Measurements from ENCODE around the gene ANKRD11. TPM values are rescaled to one million over a fixed set of nuclear protein-coding genes. Genes with fewer than 3 reads are reported as not detected.
"Not testable (repeated sequence)": the region's sequence is repeated elsewhere in the genome, so short reads cannot be mapped to it uniquely, and the experiment has no call there.

The ANKRD11 gene
- polyA plus RNA-seq, 1 donor, result 105 TPM

GRCh38 chr16:89316701-89317100 is 173.7 kb downstream of the ANKRD11 start:
- DNase-seq, result no peak

GRCh38 chr16:89315791-89316581 is 174.4 kb downstream of the ANKRD11 start:
- no peak for DNase-seq

DNA sequence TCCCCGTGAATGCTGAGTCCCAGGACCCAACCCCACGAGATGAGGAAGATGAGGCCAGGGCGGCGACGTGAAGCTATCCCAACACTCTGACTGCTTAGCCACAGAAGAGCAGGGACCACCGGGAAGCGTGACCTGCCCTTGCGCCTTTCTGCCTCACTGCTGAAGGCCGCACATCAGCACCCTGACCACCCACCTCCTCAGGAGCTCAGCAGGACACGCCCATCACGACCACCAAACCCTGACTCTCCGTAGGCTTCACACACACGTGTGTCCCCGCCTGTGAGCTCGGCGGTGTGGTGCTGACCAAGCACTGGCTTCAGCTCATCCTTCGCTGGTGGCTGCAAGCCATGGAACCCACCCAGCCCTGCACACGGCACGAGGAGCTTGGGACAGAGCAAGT is 175.1 kb downstream of the ANKRD11 start:
- DNase-seq, result no peak

DNA sequence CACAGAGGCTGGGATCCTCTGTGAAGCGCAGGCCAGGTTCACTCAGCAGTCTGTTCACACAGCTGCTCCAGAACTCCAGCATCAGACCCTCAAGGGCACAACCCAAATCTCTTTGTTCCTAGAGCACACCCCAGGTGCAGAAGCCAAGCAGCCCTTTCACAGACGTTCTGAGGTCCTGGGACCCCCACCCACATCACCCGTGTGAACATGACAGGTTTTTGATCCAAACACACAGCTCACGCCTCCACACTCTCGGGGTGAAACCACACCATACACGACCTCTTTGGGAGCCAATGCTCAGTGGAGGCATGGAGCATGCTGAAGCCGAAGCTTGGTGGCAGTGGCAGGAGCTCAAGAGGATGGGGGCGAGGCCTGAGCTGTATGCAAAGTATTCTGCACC is 175.5 kb downstream of the ANKRD11 start:
- DNase-seq, result no peak

- DNase-seq, result no peak
These were observed 176.0 kb downstream of the ANKRD11 start for GRCh38 chr16:89314357-89314756.

GRCh38 chr16:89313583-89313982 is 176.8 kb downstream of the ANKRD11 start:
- no peak for DNase-seq

DNA sequence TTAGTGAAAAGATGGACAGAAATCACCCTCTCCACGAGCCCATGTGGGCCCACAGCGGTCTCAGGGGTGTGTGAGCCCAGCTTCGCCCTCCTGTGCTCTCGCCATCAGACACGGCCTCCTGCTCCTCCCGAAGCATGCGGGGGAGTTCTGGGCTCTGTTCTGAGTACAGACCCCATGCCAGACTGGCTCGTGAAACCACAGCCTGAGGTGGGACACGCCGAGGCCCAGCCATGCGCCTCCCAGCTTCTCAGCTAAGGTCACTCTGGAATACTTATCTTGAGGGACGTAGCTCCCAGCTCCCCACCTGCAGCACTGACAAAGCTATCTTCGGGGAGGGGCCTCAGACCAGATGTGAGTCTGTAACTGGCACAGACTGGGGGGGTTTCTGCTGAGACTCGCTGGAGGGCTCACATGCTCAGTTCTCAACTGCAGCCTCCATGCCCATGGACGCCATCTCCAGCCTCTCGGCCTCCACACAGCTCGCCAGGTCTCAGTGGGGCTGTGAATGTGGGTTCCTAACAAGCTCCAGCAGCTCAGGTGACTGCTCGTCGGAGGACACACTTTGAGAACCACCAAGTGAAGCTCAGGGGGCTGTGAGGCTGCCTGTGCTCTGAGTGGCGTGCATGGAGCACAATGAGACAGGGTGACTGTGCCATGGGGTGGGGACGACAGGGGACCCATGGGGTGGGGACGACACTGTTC is 177.6 kb downstream of the ANKRD11 start:
- no peak for DNase-seq

- DNase-seq, result no peak
These were observed 178.2 kb downstream of the ANKRD11 start for GRCh38 chr16:89312194-89312593.

DNA sequence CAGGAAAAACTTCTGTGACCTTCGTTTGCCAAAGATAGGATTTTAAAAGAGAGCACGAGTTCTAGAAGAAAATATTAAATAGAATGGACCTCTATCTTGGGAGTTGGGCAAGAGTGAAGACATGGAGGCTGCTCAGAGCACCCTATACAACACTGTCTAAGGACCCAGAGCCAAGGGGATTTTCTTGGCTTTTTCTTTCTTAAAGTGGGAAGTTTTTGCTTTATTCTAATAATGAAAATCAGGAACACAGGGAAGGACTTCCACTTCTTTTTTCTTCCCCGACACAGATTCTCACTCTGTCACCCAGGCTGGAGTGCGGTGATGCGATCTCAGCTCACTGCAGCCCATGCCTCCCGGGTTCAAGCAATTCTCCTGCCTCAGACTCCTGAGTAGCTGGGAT is 178.7 kb downstream of the ANKRD11 start:
- no peak for DNase-seq

DNA sequence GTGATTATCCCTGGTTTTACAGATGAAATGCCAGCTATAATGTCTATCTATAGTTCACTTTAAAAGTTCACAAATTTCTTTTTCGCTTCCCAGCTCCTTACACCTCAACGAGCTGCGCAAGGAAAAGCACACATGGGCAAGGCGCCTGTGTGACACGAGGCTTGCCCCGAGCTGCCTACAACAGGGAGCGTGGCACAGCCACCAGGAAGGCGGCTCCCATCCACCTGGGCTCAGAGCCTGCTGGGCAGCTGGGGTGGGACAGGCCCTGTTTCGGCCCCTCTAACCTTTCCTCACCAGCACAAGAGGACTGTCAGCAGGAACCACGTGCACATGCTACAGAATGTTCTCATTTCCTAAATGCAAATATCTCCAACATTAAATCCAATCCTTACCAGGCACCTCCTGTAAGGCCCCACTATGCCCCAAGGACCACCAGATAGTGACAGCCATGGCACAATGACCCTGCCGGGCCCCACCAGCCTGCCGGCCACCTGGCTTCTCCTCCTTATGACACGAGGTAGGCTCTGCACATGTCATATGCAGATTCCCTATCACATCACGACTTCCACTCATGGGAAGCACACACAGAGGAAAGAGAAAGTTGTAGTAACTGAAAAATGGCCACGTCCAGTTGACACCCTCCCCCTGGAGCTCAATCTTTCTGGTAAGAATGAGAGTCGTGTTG is 180.8 kb downstream of the ANKRD11 start:
- no peak for DNase-seq

DNA sequence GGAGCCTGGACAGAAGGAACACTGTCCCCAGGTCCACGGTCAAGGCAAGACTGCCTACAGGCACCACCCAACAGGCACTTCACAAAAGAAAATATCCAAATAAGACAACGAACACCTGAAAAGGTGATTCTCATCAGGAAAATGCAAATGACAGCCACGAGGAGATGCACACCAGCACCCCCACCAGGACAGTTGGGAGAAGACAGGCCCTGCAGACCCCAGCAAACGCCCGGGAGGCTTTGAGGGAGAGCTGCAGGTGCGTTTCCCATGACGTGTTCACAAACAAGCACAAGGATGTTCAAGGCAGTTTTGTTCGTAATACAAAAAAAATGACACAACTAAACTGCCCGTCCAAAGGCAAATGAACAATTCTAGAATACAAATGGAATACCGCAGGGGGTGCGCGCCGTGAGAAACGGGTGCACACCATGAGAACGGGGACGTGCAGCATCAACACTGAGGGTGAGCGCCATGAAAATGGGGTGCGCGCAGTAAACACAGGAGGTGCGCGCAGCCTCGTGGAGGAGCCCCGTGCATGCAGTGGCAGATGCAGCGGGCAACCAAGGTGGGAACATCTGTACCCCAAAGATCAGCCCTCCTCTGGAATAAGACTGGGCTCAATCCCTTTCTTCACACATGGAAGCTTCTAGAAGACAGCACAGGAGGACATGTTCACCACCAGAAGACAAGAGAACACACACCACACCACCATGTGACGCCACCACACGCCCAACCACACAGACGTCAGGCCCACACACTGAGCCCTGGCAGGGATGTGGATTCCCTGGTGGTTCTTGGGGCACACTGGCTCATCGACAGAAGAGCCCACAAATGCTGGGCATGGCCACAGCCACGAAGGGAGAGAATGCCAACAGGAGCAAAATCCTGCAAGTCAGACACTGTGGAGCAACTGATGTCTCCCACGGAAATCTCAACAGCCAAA is 181.7 kb downstream of the ANKRD11 start:
- no peak for DNase-seq

DNA sequence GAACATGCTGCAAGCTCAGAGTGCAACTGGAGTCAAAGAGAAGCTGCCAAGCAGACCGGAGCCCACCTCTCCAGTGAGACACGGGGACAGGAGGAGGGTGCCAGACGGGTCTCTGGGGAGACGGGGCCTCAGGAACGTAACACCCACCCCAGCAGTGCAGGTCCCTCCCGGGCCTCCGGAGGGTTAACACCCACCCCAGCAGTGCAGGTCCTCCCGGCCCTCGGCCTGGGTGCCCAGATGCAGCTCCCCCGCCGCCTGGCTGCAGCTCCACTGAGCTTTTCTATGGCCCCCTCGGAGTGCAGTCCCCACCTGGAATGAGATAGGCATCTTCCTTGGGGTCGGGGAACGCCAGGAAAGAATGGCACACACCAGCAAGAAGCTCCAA is 182.9 kb downstream of the ANKRD11 start:
- no peak for DNase-seq

DNA sequence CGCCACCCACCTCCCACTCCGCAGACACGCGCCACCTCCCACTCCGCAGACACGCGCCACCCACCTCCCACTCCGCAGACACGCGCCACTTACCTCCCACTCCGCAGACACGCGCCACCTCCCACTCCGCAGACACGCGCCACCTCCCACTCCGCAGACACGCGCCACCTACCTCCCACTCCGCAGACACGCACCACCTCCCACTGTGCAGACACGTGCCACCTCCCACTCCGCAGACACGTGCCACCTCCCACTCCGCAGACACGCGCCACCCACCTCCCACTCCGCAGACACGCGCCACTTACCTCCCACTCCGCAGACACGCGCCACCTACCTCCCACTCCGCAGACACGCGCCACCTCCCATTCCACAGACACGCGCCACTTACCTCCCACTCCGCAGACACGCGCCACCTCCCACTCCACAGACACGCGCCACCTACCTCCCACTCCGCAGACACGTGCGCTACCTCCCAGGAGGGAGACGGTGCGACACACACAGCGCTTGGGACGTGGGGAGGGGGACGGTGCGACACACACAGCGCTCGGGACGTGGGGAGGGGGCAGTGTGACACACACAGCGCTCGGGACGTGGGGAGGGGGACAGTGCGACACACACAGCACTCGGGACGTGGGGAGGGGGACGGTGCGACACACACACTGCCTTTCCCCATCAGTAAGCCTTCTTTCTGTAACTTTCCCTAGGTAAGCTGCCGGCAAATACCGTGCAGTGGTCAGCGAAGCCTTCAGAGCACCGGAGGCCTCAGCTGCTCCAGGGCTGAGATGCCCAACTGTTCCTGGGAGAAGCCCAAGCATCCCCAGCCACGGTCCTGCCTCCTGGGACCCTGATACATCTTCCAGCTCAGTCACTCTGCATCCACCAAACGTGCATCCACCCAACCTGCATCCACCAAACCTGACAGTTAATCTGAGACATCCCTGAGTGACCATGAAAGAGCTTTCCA is 183.6 kb downstream of the ANKRD11 start:
- DNase-seq, result not testable (repeated sequence)

DNA sequence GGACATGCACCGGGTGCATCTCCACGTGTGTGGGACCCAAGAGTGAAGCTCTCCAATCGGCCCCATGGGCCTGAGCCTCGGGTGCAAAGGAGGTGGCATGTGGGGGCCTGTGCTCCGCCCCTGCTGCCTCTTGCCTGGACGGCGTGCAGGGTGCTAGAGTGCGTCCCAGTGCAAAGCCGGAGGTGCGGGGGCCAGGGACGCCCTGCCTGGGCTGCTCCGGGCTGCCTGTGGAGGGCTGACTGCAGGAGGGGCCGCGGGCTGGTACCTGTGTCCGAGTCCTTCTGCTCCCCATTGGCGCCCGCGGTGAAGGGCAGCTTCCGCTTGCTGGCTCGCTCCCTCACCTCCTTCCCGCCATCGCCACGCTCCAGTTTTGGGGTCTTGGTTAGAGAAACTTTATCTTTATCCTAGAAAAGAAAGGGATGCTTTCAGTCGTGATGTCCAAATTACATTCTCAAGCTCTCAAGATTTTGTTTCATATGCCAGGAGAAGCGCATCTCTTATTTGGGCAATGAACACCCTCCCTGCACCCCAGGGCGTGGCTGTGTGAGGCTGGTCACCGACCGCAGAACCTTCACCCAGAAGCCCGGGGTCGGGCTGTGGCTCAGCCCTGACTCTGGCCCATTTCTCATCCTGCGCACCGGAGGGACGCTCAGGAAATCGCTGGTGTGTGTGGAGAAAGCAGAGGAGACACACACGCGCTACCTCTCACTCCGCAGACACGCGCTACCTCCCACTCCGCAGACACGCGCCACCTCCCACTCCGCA is 185.2 kb downstream of the ANKRD11 start:
- no peak for DNase-seq

- no peak for DNase-seq
These were observed 186.0 kb downstream of the ANKRD11 start for GRCh38 chr16:89304181-89304851.

DNA sequence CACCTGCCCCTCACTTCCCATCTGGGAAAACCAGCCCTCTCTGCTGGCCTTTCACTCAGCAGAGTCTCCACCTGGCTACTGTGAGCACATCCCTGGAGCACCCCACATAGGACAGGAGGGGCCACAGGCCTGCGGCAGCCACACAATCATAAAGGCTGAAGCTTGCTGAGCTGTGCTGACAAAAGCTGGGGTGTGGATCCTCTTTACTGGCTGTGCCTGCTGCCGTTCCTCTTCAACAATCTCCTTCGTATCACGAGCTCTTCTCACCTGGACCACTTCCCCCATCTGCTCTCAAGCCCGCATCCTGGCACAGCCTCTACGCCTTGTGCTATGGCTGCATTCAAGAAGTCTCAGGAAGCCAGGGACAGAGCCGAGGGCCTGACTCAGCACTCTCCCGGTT is 186.7 kb downstream of the ANKRD11 start:
- DNase-seq, result no peak

DNA sequence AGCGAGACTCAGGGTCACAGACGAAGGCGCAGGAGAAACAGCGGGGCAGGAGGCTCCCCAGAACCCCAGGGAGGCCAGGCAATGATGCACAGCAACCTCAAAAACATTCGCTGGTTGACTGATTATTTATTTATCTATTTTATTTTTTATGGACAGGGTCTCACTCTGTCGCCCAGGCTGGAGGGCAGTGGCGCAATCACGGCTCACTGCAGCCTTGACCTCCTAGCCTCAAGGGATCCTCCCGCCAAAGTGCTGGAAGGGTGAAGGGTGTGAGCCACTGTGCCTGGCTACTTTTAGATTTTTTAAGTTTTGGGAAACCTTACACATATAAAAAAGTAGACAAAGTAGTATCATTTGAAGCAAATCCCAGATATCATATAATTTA is 189.4 kb downstream of the ANKRD11 start:
- no peak for DNase-seq

DNA sequence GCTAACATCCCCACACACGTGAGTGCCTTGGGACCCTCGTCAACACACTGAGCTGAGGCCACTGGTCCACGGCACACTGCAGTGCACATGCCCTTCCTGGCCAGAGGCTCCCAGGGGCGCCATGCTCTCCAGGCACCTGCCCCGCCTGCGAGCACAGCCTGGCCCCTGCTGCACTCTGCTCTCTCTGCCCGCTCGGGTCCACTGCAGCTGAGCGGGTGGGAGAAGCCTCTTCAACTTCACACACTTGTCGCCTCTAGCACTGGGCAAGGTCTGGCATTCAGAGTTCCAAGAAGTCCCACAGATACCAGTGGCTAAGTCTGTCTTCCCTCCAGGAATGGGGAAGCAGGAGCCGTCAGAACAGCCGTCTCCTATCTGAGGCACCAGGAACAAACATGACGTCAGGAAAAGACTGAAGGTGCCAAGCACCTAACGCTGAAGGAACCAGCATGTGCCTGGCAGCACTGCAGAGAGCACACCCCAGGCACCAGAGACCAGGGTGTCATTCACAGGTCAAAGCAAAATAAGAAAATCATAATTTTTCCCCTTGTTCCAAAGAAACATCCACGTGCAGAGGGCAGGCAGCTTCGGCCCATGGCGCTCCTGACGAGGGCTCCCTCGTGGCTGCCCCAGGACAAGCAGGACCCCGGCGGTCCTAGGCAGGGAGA is 189.9 kb downstream of the ANKRD11 start:
- DNase-seq, result no peak
